Non-pigmented ciliary epithelial cell (primary cell): ENCODE results near the gene CR1.
"Not testable (repeated sequence)": the region's sequence is repeated elsewhere in the genome, so short reads cannot be mapped to it uniquely, and the experiment has no call there.

Experiments used
- DNase-seq: peaks from one replicate; pipeline ENCODE4 v3.0.0-alpha.2; 2010; ENCODE audit warnings: low read depth

The CR1 gene

GRCh38 chr1:207589506-207589905, 93.5 kb downstream of the CR1 start:
- not testable (repeated sequence) for DNase-seq

- not testable (repeated sequence) for DNase-seq
Observed at GRCh38 chr1:207591205-207591604, 95.2 kb downstream of the CR1 start.

GRCh38 chr1:207594095-207594494, 98.1 kb downstream of the CR1 start:
- not testable (repeated sequence) for DNase-seq

GRCh38 chr1:207603777-207604176, 107.8 kb downstream of the CR1 start:
- DNase-seq: no peak

GRCh38 chr1:207605444-207606361, 109.7 kb downstream of the CR1 start:
- DNase-seq: no peak

- no peak for DNase-seq
Observed at GRCh38 chr1:207606362-207606755, 110.4 kb downstream of the CR1 start.

- no peak for DNase-seq
Observed at GRCh38 chr1:207612762-207613161, 116.8 kb downstream of the CR1 start.

GRCh38 chr1:207619871-207620542, 124.0 kb downstream of the CR1 start:
- DNase-seq: peak; percentile 14

- no peak for DNase-seq
Observed at GRCh38 chr1:207620543-207620893, 124.6 kb downstream of the CR1 start.

GRCh38 chr1:207625504-207626071, 129.6 kb downstream of the CR1 start:
- not testable (repeated sequence) for DNase-seq

GRCh38 chr1:207626972-207627337, 131.0 kb downstream of the CR1 start:
- no peak for DNase-seq

GRCh38 chr1:207627496-207627895, 131.5 kb downstream of the CR1 start:
- no peak for DNase-seq

- no peak for DNase-seq
Observed at GRCh38 chr1:207628776-207629175, 132.8 kb downstream of the CR1 start.

GRCh38 chr1:207631137-207631536, 135.2 kb downstream of the CR1 start:
- DNase-seq: no peak

GRCh38 chr1:207633226-207633625, 137.3 kb downstream of the CR1 start:
- DNase-seq: no peak

- DNase-seq: not testable (repeated sequence)
Observed at GRCh38 chr1:207633699-207634289, 137.8 kb downstream of the CR1 start.

GRCh38 chr1:207634293-207634692, 138.3 kb downstream of the CR1 start:
- not testable (repeated sequence) for DNase-seq

GRCh38 chr1:207635569-207636186, 139.7 kb downstream of the CR1 start:
- not testable (repeated sequence) for DNase-seq

GRCh38 chr1:207638487-207639145, 142.7 kb downstream of the CR1 start:
- DNase-seq: not testable (repeated sequence)

- not testable (repeated sequence) for DNase-seq
Observed at GRCh38 chr1:207639362-207639761, 143.4 kb downstream of the CR1 start.

GRCh38 chr1:207644166-207644851, 148.4 kb downstream of the CR1 start:
- no peak for DNase-seq
